Spleen (tissue), 11 donors: Measurements from ENCODE around the gene TTLL8. TPM values are rescaled to one million over a fixed set of nuclear protein-coding genes. Genes with fewer than 3 reads are reported as not detected.

Experiments used
- DNase-seq: peaks from one replicate; pipeline ENCODE4 v3.0.0-alpha.2; 2020
- H3K27ac ChIP-seq, 8 donors: fragments of 200-600 bp; sonication (generic) in 7 of 8; 1 replicate in 4 of 8; 2 replicates in 4 of 8; pipeline versions ENCODE4 v1.5.0 to v1.8.0; 2016 to 2021; ENCODE audit warnings: inconsistent platforms in 4 of 8, mild to moderate bottlenecking in 4 of 8, moderate library complexity in 1 of 8
- H3K27me3 ChIP-seq, 7 donors: fragments of 200-600 bp; sonication (generic) in 6 of 7; replicated peaks in 1 of 7; 1 replicate in 4 of 7; 2 replicates in 3 of 7; pipeline versions ENCODE4 v1.5.0 to v1.8.0; 2016 to 2021; ENCODE audit warnings: inconsistent platforms in 3 of 7, mild to moderate bottlenecking in 1 of 7
- H3K36me3 ChIP-seq, 6 donors: fragments of 200-600 bp; sonication (generic) in 5 of 6; 1 replicate in 4 of 6; 2 replicates in 2 of 6; pipeline versions ENCODE4 v1.5.0 to v1.8.0; 2016 to 2021; ENCODE audit warnings: inconsistent platforms in 2 of 6
- H3K4me1 ChIP-seq, 6 donors: fragments of 200-600 bp; sonication (generic) in 5 of 6; 1 replicate in 3 of 6; 2 replicates in 3 of 6; pipeline versions ENCODE4 v1.5.0 to v1.8.0; 2016 to 2021; ENCODE audit warnings: inconsistent platforms in 3 of 6
- H3K4me3 ChIP-seq, 8 donors: fragments of 200-600 bp; sonication (generic) in 7 of 8; 1 replicate in 4 of 8; 2 replicates in 4 of 8; pipeline versions ENCODE4 v1.5.0 to v1.8.0; 2016 to 2021; ENCODE audit warnings: inconsistent platforms in 4 of 8, mild to moderate bottlenecking in 4 of 8, moderate library complexity in 2 of 8
- H3K9me3 ChIP-seq, 8 donors: fragments of 200-600 bp; sonication (generic) in 7 of 8; 1 replicate in 4 of 8; 2 replicates in 4 of 8; pipeline versions ENCODE4 v1.5.0 to v1.8.0; 2016 to 2021; ENCODE audit warnings: inconsistent platforms in 4 of 8
- POLR2A ChIP-seq, 3 donors: fragments of 450-650 bp; IDR thresholded peaks; one replicate each; pipeline ENCODE4 v1.5.1; 2017; ENCODE audit warnings: antibody characterized with exemption in 3 of 3, mild to moderate bottlenecking in 1 of 3
- POLR2AphosphoS5 ChIP-seq, 3 donors: sonication (generic); formaldehyde crosslinking; IDR thresholded peaks; one replicate each; pipeline ENCODE4 v1.5.1; 2017; ENCODE audit warnings: antibody characterized with exemption in 3 of 3
- WGBS, 5 donors: extraction: QIAGEN DNeasy Blood & Tissue Kit in 3 of 5; methylation state at CpG; one replicate each; pipeline versions ENCODE4 v1.1.5 to v1.1.7; 2013 to 2018; 5-methylcytosine and 5-hydroxymethylcytosine counted together
- intact Hi-C: fragments of 100-400 bp; cut with DNase I; formaldehyde crosslinking; loops from one replicate; pipeline ENCODE4 v1.15.0; 2023; ENCODE audit warnings: low total_unique reads
- polyA plus RNA-seq, 3 donors: library from polyadenylated mRNA; stranded (reverse); fragments of 200-250 nt; gene quantifications; one replicate each; pipeline ENCODE4 v1.2.1, GENCODE V29; 2013
- total RNA-seq, 7 donors: library from RNA; depleted of rRNA in 3 of 7; stranded (reverse); fragments of >200 nt in 3 of 7; fragmentation: NEBNext Ultra II Directional in 4 of 7; extraction: Animal tissue kit (Norgen Biotek cat#: 25700) in 4 of 7; gene quantifications; one replicate each; pipeline versions ENCODE4 v1.1.0 to v1.2.1, GENCODE V29; 2016 to 2021
- TF ChIP-seq, protein P1 (sequence below), 11 experiments: fragments of 200-600 bp in 7 of 11; fragments of 450-650 bp in 4 of 11; sonication (generic) in 4 of 11; IDR thresholded peaks in 8 of 11; conservative IDR thresholded peaks in 3 of 11; 1 replicate in 7 of 11; 2 replicates in 4 of 11; pipeline versions ENCODE4 v1.4.0 to v1.8.0; 2016 to 2021; ENCODE audit warnings: antibody characterized with exemption in 11 of 11, inconsistent platforms in 4 of 11, mild to moderate bottlenecking in 1 of 11
- donor health status: healthy with polysubstance abuse.
- donor health status: DM: no; HTN: no; CAD: no; lungs with moderate emphysema.
- donor health status: DM: no; HTN: no; CAD: no.
- donor health status: Bipolar disorder and iron deficiency.
- donor health status: healthy.
- donor health status: DM: no; HTN: no; CAD: no.
- donor health status: DM: yes; HTN: yes; CAD: no.

The TTLL8 gene
- total and polyA plus RNA-seq, 10 donors, result not detected

DNA sequence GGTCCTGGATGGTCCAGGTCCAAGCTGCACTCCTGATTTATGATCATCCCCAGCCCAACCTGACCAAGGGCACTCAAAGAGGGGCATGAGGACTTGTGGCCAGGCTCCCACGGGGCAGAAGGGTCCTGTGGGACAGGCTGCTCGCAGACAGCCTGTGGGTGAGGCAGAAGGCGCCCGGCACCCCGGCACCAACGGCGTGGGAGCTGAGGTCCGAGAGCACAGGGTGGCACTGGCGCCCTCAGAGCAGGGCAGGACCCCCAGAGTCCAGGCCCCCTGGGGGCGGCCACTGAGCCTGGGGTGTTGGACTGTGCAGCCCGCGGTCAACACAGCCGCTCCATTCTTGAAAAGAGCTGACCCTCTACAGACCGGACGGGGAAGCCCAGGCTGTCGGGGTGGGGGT lies 48.8 kb downstream of the TTLL8 start:
- DNase-seq, result no peak
- peaks cover 2 to 40% (median 25%) of the 10 kb centered on the region in 6 donors for H3K4me1 ChIP-seq
- no peaks in the 10 kb centered on the region for H3K9me3 ChIP-seq
- H3K27ac ChIP-seq, result no peak overlapping the region
- H3K4me3 ChIP-seq, result no peak overlapping the region
- H3K36me3 ChIP-seq, result no peaks in the 10 kb centered on the region
- H3K27me3 ChIP-seq, result peaks cover 0 to 53% (median 43%) of the 10 kb centered on the region in 7 donors
- no peak for TF ChIP-seq POLR2AphosphoS5 (IDR thresholded peaks at IDR 0.05)
- TF ChIP-seq POLR2A (IDR thresholded peaks at IDR 0.05), result no peak
- TF ChIP-seq, protein P1, sequence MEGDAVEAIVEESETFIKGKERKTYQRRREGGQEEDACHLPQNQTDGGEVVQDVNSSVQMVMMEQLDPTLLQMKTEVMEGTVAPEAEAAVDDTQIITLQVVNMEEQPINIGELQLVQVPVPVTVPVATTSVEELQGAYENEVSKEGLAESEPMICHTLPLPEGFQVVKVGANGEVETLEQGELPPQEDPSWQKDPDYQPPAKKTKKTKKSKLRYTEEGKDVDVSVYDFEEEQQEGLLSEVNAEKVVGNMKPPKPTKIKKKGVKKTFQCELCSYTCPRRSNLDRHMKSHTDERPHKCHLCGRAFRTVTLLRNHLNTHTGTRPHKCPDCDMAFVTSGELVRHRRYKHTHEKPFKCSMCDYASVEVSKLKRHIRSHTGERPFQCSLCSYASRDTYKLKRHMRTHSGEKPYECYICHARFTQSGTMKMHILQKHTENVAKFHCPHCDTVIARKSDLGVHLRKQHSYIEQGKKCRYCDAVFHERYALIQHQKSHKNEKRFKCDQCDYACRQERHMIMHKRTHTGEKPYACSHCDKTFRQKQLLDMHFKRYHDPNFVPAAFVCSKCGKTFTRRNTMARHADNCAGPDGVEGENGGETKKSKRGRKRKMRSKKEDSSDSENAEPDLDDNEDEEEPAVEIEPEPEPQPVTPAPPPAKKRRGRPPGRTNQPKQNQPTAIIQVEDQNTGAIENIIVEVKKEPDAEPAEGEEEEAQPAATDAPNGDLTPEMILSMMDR (IDR thresholded peaks at IDR 0.05 in 8 of 11, conservative IDR thresholded peaks at IDR 0.05 in 3 of 11), result no peak
- intact Hi-C loops, result no loop called here
- WGBS, 5 donors, result 89 to 95% (median 94%) methylated on average over 16 of the region's 16 CpGs

DNA sequence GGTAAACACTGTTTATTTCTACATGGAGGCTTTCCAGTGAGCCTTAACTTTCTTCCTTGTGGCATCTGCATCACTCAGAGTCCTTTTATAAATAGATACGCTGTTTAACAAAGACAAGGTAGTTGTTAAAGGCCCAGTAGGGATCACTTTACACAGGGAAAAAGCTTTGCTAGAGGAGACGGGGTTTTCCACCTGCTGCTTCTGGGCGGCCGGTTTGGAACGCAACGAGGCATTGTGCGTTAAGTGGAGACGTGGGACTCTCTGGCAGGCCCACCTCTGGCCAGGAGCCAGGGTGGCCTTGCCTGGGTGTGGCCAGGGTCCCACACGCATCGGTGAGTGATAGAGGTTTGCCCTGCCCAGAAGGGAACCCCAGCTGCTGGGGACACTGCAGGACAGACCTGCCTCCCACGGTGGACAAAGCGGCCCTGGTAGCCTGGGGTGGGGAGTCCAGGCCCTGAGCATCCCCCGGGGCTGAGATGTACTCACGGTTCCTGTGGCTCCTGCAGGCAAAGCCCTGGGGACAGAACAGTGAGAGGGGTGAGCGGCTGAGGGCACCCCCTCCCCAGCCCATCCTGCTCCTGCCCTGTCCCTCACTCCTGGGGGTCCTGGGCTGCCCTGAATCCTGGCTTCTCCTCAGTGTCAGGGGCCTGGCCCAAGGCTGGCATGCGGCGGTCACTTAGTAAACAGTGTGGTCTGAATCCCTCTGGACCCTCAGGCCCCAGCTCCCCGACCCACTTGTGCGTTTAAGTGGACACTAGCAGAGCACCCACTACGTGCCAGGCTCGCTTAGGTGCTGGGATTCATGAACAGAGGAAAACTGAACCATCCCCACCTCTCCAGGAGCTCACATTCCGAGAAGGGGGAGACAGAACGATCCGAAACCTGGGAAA lies 49.7 kb downstream of the TTLL8 start:
- Histone ChIP-seq H3K4me1 (peaks cover 2 to 34% (median 21%) of the 10 kb centered on the region in 6 donors), H3K27ac (no peak overlapping the region), H3K4me3 (no peak overlapping the region), H3K27me3 (peaks cover 0 to 46% (median 36%) of the 10 kb centered on the region in 7 donors), H3K36me3 (no peaks in the 10 kb centered on the region), H3K9me3 (no peaks in the 10 kb centered on the region)
- 84 to 95% (median 92%) methylated on average over 16 to 24 of the region's 24 CpGs for WGBS, 5 donors
- TF ChIP-seq POLR2AphosphoS5 (IDR thresholded peaks at IDR 0.05), result no peak
- no peak for TF ChIP-seq POLR2A (IDR thresholded peaks at IDR 0.05)
- TF ChIP-seq, protein P1 (IDR thresholded peaks at IDR 0.05 in 8 of 11, conservative IDR thresholded peaks at IDR 0.05 in 3 of 11), result no peak
- no peak for DNase-seq
- intact Hi-C loops, result no loop called here

DNA sequence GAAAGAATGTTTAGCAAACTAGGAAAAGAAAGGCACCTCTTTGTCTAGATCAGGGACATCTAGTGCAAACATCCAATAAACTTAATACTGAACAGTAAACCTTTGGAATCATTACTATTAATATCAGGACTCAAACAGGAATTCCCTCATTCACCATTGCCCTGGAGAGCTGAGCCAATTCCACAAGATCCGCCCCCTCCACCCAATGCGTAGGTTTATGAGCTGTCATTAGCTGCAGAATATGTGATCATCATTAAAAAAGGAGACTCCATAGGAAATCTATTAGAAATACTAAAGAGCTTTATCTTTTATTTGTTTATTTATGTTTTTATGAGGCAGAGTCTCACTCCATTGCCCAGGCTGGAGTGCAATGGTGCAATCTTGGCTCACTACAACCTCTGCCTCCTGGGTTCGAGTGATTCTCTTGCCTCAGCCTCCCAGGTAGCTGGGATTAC lies 51.0 kb downstream of the TTLL8 start:
- no peak overlapping the region for H3K27ac ChIP-seq
- DNase-seq, result no peak
- TF ChIP-seq, protein P1 (IDR thresholded peaks at IDR 0.05 in 8 of 11, conservative IDR thresholded peaks at IDR 0.05 in 3 of 11), result no peak
- TF ChIP-seq POLR2A (IDR thresholded peaks at IDR 0.05), result no peak
- no peak for TF ChIP-seq POLR2AphosphoS5 (IDR thresholded peaks at IDR 0.05)
- H3K9me3 ChIP-seq, result no peaks in the 10 kb centered on the region
- no peaks in the 10 kb centered on the region for H3K36me3 ChIP-seq
- no peak overlapping the region for H3K4me3 ChIP-seq
- 87 to 90% (median 88%) methylated on average over 3 of the region's 3 CpGs for WGBS, 5 donors
- H3K27me3 ChIP-seq, result peaks cover 0 to 34% (median 25%) of the 10 kb centered on the region in 7 donors
- intact Hi-C loops, result no loop called here
- H3K4me1 ChIP-seq, result peaks cover 2 to 26% (median 20%) of the 10 kb centered on the region in 6 donors

DNA sequence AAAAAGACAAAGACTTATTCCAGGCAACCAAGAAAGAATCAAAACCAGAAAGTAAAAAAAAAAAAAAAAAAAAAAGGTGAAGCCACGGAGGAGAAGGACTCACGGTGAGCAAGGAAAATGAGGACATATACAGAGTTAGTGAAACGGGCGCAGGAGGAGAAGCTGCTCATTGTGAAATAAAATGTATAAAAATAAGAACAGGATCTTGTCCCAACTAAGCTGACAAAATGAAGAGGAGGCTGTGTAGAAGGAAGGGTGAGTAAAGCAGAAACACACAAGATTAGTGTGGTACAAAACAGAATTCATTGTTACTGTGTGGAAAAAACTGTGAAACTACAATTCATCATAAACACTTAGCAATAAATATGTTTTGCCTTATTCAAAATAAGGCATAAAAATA lies 53.2 kb downstream of the TTLL8 start:
- Histone ChIP-seq H3K4me1 (peaks cover 0 to 14% (median 3%) of the 10 kb centered on the region in 6 donors), H3K4me3 (no peak overlapping the region), H3K27ac (no peak overlapping the region), H3K36me3 (no peaks in the 10 kb centered on the region), H3K27me3 (peaks cover 0 to 25% (median 12%) of the 10 kb centered on the region in 7 donors), H3K9me3 (no peaks in the 10 kb centered on the region)
- WGBS, 5 donors, result 32 to 73% (median 51%) methylated on average over 4 of the region's 4 CpGs
- TF ChIP-seq POLR2A (IDR thresholded peaks at IDR 0.05), result no peak
- TF ChIP-seq, protein P1 (IDR thresholded peaks at IDR 0.05 in 8 of 11, conservative IDR thresholded peaks at IDR 0.05 in 3 of 11), result no peak
- no peak for TF ChIP-seq POLR2AphosphoS5 (IDR thresholded peaks at IDR 0.05)
- intact Hi-C loops, result no loop called here
- no peak for DNase-seq
